ENCODE data around the gene KIF26B.

Gene KIF26B

DNA sequence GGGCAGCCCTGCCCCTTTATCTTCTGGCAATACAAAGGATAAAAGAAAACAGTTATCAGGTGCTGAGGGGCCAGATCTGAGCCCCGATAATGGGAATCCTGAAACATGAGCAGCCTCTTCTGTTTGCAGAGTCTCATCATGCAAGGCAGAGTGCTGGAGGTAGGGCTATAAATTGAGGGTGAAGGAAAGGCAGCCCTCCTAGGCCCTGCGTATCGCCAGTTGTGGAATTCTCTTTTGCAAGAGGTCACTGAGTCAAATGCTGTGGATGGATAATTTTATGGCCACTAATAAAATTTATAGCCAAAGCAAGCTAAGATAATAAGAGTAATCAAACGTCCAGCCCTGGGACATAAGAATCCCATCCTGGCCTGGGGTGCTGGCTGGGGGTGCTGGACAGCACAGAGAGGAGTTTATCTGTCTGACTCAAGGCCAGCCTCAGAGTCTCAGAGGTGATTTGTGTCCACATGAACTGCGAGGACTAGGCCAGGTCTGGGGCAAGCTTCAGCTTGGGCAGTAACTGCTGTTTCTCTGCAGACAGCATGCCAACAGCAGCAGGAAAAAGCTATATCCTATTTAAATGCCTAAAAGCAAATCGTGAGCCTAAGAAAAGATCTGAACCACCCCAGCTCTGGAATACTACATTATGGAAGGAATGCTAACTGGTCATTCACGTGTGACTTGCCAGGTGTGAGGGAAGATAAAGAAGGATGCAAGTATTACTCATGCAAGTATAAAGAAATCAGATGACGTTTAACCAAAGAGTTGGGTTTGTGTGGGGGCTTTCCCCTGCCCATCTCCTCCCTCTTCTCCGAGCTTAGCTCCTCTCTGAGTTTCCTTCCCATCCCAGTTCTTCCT is 254.8 kb downstream of the KIF26B start:
- DNase-seq (ENCODE audit: low read depth in 3 of 3, low spot score in 1 of 3): no peak

DNA sequence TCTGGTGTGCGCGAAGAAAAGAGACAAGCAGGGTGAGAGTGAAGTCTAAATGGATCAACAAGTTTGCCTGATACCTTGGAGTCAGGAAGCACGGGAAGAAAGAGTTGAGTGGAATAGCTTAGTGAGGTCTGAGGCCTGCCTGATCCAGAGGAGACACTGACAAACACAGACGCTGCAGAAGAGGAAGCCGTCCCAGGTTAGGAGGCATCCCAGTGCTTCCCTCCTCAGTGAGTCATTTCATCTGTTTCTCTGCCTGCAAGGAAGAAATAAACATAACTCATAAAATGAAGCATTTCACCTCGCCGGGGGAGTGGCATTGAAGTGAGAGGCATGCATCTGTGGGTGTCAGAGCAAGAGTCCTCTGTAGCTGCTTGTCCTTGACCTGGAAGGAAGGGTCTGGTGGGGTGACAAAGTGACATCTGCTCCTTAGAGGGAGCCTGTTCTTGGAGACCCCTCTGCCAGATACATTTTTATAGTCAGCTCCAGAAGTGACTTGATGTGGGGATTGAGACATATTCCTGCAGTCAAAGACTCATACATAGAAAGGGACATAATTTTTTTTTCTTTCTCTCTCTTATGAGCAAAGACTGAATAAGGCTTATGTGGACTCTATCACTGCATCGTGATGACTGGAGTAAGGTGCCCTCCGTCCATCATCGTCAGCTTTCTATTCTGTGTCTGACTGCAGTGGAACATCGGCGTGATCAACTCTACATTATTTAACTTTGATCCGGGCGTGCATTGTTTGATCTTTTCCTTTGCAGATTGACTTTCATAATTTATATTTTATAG is 256.7 kb downstream of the KIF26B start:
- no peak for DNase-seq (ENCODE audit: low read depth in 3 of 3, low spot score in 1 of 3)

DNA sequence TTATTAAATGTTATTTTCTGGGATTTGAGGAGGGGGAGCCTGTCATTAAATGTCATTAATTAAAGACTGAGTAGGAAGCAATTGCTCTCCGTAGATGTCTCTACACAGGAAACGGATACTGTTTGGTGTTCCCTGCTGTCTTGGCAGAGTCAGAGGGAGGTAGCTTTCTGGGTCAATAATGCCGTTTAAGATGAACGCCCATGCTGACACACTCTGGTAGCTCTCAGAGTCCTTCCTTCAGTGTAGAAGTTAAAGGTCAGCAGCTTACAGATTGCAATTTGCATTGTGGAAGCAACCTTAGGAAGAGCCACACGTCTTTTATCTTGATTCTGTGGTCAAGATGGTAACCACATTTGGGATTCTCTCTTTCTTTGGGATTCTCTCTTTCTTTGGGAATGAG is 257.5 kb downstream of the KIF26B start:
- no peak for DNase-seq (ENCODE audit: low read depth in 3 of 3, low spot score in 1 of 3)

DNA sequence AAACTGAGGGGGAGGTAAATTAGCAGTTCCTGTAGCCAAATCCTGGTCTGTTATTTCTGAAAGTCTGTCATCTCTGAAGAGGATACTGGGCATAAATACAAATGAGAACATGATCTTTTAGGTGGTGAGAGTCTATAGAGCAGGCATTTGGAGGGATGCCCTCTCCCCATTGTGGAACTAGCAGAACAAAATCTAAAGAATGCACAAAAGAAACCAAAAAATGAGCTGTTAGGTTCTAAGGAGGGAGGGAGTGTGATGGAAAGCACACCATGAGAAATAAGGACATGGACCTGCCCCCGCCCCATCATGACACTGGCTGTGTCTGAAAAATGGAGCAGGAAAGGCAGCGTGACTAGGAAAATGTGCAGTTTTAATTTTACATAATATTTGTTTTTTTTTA is 262.0 kb downstream of the KIF26B start:
- DNase-seq (ENCODE audit: low read depth in 3 of 3, low spot score in 1 of 3): no peak

DNA sequence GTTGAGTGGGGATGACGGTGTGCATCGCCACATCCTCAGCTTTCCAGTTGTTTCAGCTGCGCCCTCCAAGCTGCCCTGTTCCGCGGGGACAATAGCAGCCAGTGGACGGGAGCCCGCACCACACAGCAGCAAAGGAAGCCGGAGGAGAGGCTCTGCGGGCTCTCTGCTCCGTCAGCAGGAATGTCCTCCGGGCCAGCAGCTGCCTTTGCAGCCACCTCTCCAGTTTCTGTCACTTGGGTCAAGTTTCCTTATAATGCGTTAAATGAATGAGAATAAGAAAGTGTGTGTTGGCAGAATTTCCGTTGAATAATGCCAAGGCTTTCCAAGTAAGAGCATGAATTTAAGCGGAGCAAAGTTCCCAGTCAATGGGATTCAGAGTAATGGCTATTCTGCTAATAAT is 263.3 kb downstream of the KIF26B start:
- DNase-seq (ENCODE audit: low read depth in 3 of 3, low spot score in 1 of 3): no peak

DNA sequence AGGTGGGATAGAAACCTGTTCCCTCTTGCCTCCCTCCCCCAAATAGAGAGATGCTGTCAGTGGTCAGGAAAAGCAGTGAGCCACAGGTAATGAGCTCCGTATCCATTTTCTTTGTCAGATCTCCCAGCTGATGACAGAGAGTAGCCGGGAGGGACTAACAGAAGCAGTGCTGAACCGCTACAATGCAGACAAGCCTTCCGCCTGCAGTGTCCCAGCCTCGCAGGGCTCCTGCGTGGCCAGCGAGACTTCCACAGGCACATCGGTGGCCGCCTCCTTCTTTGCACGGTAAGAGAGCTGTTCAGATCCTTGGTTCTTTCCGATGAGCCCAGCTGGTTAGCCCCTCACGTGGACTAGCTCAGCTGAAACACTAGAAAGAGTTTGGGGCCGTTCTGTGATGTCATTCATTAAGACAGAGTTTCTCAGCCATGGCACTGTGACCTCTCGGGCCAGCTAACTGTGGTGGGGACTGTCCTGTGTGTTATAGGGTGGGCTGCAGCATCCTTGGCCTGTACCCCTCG is 264.7 kb downstream of the KIF26B start:
- no peak for DNase-seq (ENCODE audit: low read depth in 3 of 3, low spot score in 1 of 3)

DNA sequence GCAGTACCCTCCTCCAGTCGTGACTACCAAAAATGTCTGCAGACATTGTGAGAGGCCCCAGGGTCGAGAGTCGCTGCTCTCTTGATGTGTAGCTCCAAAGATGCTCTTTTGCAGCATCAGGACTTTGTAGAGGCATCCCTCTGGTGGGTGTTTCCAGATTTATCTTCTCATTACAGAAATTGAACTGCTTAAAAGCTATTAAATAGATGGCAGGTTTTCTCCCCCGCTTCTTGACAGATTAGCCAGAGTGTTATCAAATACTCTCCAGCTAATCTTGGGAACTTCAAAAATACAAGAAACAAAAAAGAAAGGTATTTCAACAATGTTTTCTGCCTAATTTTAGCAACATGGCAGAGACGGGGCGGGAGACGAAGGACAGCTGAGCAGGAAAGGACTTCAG is 265.2 kb downstream of the KIF26B start:
- no peak for DNase-seq (ENCODE audit: low read depth in 3 of 3, low spot score in 1 of 3)

DNA sequence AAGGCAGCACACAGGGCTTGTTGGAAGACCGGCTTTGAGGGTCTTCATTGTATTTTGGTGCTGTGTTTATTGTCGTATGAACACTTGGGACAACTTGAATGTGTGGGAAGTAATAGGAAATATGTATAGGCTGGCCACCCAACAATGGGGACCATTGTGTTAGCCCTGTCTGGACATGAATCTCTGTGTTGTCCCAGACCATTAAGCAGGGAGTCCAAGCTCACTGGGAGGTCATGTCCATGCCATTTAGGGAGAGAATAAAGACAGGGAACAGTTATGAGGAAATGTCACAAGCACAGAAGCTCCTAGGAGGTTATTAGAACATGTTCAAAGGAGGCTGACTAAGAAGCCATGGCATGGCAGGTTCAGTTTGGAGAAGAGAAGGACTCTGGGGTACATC is 266.1 kb downstream of the KIF26B start:
- no peak for DNase-seq (ENCODE audit: low read depth in 3 of 3, low spot score in 1 of 3)

DNA sequence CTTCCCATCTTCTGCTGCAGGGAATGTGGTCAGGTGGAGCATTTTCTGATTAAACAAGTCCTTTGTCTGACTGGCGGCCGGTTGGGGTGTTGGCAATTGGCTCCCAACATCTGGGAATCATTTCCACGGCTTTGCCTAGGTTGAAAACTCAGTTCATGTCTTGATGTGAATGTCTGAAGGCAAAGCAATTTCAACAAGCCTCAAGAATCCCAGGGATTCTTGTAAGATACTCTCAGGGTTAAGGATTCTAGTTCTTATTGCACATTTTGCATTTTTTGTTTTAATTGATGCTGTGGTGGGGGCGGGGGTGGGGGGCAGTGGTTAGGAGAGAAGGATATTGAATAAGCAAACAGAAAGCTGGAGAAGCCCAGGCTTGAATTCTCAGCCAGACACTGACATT is 273.9 kb downstream of the KIF26B start:
- DNase-seq (ENCODE audit: low read depth in 3 of 3, low spot score in 1 of 3): no peak

DNA sequence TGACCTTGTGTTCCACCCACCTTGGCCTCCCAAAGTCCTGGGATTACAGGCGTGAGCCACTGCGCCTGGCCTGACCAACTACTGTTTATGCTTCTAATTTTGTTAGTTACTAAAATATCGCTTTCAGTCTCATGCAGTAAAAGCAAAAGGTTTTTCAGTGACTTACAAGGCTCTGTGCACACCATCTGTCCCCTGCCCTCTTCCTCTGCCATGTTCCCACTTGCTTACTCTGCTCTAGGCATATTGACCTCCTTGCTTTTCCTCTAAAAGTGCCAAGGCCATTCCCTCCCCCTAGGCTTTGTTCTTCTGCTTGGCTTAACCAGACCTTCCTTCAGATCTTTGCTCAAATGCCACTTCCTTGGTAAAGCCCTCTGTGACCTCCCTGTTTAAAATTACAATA is 276.9 kb downstream of the KIF26B start:
- no peak for DNase-seq (ENCODE audit: low read depth in 3 of 3, low spot score in 1 of 3)

DNA sequence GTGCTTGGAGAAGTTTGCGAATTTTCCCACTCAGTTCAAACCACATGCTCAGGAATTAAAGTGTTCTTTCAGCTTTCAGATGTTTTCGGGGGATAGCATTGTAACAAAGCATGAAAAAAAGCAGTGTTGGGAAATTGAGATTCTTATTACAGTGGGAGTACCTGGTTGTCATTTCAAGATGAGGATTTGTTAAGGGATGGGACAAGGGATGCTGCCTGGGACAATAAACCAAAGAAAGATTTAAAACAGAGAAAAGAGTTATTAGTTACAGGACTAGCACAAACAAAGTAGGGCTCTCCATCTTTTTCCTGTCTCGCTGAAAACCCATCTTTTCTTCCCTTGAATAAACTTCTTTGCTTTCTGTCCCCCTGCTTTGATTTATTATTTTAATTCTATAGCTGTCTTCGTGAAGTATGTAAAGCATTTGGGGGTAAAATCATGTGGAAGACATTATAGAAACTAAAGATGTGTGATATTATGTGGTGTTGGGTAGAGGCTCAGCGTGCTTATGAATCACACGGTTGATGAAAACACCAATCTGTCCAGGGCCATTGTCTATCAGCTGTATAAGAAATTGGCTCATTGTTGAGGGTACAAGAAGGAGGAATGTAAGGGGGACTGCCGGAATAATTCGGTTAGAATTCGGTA is 277.6 kb downstream of the KIF26B start:
- DNase-seq (ENCODE audit: low read depth in 3 of 3, low spot score in 1 of 3): no peak

DNA sequence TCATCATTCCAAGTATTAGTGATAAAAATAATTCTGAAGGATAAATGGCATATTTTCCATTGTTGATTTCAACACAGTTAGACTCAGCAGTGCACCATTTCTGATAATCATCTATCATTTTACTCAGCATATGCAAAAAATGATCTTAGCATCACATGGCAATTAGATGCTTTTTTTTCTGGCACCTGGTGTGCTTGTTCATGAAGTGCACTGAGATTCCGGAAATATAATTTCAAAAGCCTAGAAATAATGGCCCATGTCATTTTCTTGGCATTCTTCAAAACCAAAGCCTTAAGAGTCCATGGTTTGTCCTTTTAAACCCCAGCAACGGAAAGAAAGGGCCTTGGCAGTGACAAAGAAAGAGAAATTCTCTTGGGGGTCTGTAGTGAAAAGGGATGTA is 278.8 kb downstream of the KIF26B start:
- no peak for DNase-seq (ENCODE audit: low read depth in 3 of 3, low spot score in 1 of 3)

DNA sequence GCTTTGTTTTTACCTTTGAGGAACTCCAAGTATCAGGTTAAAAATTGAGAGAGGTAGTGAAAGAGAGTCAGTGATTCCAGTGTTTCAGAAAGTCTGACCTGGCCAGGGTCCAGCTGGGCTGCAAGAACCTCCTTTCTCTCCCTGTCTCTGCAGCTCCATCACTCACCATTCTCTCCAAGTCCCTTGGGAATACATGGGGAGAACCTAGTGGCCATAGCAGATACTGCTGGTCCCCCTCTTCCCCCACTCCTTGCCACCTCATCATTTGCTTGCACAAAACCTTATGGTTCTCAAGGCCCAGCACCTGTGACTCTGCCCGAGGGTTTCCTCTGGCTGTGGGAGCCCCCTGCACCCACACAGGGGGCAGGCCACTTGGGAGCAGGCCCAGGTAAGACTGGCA is 279.5 kb downstream of the KIF26B start:
- DNase-seq (ENCODE audit: low read depth in 3 of 3, low spot score in 1 of 3): no peak

DNA sequence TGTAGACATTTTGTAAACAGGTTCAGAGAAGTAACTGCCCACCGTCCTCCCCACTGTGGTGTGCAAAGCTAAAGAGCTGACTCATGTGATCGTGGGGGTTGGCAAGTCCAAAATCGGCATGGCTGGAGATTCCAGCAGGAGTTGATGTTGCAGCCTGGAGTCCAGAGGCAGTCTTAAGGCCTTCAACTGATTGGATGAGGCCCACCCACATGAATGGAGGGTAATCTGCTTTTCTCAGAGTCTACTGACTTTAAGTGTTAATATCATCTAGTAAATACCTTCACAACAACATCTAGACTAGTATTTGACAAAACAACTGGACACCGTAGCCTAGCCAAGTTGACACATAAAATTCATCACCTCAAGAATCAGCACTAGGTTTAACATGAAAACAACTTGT is 281.6 kb downstream of the KIF26B start:
- no peak for DNase-seq (ENCODE audit: low read depth in 3 of 3, low spot score in 1 of 3)

DNA sequence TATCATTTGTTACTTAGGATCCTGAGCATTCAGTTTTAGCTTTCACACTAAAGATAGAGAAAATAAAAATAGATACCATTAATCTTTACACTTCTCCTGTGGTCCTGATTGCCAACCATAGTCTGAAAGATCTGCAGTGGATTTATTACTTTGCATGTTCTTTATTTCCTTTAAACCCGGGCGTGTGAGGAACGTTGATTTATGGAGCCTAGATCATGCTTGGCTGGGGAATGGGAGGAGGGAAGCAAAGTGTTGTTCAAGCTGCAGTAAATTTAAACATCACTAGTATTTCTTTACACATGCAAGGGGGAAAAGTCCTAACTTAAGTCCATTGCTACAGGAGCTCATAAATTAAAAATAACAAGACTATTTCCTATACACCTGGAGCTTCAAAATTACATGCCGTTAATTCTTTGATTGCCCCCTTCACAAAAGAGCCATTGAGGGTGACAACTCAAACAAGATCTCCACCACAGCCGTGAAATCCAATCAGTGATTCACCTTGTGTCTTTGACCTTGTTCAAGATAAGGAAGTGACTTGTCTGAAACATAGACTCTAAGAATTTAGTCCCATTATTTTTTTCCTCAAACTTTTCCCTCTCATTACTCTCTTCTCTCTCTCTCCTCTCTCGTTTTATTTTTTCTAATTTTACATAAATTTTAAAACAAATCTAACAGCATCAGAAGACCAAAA is 282.7 kb downstream of the KIF26B start:
- no peak for DNase-seq (ENCODE audit: low read depth in 3 of 3, low spot score in 1 of 3)

DNA sequence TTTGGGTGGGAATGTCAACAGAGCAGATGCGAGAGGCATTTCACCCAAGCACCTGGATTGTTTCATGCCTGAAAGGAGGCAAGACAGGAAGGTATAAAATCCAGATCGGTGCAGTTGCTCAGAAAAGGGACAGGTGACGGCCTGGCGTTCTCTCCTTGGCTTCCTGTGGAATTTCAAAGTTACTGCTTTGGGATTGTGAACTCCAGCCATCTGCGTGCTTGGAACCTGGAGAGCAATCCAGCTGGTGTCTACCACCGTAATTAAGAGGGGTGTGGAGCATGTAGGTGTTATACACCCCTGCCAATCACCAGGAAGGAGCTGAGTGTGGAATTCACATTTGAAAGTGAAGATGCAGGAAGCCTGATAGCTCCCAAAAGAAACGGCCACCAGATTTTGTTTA is 286.1 kb downstream of the KIF26B start:
- no peak for DNase-seq (ENCODE audit: low read depth in 3 of 3, low spot score in 1 of 3)

DNA sequence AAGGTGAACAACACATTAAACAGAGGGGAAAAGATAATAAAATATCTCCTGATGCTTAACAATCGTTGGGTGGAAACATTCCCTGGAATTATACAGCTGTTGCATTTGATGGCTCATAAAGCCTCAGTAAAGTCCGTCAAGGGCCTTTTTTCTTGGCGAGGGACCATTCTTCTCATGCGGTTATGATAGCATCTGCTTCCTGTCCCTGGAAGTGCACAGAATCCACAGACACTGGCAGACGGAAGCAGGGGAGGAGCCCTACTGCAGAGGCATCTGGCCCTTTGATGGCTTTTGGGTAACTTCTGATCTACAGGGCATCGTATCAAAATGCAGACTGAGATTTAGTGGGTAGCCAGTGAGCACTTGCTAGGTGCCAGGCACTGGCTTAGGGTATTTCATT is 286.9 kb downstream of the KIF26B start:
- DNase-seq (ENCODE audit: low read depth in 3 of 3, low spot score in 1 of 3): no peak

DNA sequence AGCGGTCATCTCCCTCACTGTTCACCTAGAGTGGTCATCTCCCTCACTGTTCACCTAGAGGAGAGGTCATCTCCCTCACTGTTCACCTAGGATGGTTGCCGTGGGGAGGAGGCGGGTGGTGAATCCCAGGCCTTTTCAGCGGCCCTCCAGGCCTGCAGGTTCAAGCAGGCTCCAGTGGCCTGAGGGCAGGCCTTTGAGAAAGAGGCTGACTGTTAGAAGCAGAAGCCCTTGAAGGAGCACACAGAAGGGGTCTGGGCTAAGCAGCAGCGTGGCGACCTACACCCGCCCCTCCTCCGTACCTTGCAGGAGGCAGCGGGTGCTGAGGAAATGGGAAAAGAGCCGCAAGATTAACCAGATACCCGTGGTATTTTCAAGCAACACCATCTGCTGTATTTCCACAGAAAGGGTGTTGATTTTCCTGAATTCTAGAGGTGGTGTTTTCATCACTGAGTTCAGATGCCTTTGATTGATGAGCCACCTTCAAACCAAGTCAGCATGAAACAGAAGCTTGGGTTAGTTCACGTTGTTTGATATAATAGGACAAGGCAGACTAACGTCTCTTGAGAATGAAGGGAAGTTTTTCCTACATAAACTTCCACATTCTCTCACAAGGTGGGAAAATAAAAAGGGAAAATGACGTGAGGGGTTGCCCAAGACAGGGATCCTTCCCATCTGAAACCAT is 289.5 kb downstream of the KIF26B start:
- no peak for DNase-seq (ENCODE audit: low read depth in 3 of 3, low spot score in 1 of 3)

DNA sequence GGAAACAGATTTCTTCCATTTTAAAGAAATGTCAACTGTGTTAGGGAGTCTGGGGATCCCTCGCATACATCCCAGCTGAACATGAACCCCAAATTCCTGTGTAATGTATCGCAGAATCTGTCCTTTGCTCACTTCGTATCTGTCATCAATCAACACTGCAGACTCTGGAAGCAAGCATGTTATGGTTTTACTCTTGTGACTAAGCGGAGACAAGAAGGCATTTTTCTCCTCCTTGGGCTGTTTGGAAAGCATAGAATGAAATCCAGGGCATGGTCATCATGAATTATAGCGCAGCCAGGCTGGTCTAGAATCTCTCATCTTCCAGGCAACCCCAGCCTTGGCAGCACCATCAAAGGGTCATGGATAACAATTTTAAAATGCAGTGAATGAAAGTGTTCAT is 290.2 kb downstream of the KIF26B start:
- DNase-seq (ENCODE audit: low read depth in 3 of 3, low spot score in 1 of 3): no peak

DNA sequence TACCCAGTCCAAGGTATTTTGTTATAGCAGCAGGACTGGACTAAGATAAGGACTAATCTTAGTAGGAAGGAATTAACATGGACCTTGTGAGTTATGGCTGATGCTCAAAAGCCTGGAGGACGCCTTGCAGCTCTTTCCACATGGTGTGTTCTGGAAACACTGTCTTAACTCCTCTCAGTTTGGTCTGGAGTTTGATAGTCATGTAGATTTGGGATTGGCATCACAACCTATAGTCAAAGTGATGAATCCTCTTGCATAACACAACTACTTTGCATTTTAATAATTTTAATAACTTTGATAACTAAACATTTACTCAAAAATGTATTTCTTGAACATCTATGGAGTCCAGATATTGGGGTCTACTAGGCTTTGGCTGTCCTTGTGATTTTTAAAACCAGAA is 293.7 kb downstream of the KIF26B start:
- no peak for DNase-seq (ENCODE audit: low read depth in 3 of 3, low spot score in 1 of 3)

DNA sequence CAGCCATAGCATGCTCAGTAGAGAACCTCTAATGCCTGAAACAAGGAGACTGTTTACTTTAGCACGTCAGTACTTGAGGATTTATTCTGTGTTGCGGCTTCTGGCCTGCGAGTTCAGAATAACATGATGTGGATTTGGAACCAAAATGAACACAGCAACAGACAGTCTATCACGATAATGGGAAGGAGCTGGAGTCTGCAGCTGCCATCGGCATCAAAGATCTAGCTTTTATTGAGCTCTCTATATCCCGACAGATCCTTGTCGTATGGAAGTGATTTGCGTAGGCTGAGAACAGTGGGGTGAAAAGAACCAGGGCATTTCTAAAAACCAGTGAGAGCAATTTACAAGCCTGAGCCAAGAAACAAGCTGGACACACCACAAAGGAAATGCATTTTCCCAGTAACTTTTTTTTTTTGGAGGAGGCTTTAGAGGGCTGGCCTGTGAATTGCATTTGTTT is 294.2 kb downstream of the KIF26B start:
- DNase-seq (ENCODE audit: low read depth in 3 of 3, low spot score in 1 of 3): no peak
